DMS53 (cell line): Measurements from ENCODE around the gene PDE10A.

Source experiments
- DNase-seq: peaks from one replicate; lab custom pipeline; 2025; lab: John Stamatoyannopoulos, UW

Gene PDE10A

DNA sequence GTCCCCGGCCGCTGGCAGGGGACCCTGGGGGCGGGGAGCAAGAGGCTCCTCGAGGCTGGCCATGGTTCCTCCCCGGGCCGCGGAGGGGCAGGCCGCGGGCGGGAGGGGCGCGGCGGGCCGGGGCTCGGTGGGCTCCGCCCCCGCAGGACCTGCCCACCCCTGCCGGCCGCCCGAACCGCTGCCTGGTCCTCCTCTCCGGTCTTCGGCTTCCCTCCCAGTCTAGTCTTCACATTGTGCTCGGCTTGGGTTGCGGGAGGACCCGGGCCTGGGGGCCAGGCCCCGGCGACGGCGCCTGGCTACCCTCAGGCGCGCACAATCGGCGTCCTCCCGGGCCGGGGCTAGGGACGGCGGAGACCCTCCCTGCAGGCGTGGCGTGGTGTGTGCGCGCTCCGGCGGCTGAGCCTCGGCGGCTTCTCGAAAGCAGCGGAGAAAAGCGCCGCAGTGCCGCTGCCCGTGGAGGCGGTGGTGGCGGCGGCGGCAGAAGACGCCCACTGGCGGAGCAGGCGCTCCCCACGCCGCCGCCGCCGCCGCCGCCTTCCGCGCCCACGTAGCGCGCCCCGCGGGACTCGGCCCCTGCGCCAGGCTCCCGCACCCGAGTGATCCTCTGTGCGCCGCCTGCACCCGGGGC is at the start of gene PDE10A:
TSS of gene PDE10A (minus strand) at position 493 of the 628 bp plus-strand sequence. CDS start at position 63, 430 bp downstream.
- DNase-seq, result peak; percentile 84

DNA sequence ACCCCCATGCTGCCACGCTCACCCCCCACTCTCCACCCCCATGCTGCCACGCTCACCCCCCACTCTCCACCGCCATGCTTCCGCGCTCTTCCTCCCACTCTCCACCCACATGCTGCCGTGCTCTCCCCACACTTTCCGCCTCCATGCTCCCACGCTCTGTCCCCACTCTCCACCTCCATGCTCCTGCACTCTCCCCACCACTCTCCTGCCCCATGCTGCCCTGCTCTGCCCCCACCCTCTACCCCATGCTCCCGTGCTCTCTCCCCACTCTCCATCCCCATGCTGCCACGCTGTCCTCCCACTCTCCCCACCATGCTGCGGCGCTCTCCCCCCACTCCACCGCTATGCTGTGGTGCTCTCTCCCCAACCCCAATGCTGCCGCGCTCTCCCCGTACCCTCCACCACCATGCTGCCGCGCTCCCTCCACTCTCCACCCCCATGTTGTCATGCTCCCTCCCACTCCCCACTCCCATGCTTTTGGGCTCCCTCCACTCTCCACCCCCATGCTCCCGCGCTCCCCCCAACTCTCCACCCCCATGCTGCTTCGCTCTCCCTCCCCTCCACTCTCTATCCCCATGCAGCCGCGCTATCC is 46.0 kb upstream of the PDE10A start:
- DNase-seq, result no peak

DNA sequence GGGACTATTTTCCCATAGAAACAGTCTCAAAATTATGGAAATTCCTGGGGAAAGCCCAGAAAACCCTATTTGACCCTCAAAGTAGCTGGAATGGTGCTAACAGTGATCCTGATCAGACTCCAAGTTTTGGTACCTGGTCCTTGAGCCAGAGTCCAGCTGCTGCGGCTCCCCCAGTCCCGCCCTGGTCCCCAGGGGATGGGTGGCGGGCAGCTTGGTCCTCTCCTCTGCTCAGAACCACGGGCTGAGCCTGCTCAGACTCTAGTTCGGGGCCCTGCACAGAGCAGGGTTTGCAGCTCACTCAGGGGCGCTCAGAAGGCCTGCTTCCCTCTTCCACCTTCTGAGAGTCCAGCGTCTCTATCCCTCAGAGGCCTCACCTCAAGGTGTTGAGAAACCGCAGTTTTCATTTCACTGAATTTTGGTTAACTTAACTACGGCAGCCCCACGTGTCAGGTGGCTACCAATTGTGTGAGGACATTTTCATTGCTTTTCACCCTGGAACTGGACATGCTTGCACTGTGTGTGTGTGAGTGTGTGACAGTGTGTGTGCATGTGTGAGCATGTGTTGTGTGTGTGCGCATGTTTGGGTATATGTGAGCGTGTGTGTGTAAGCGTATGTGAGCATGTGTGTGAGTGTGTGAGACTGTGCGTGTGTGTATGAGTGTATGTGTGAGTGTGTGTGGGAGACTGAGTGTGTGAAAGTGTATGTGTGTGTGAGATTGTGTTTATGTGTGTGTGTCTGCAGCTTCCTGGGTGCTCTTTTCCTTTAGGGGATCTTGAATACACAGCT is 44.2 kb upstream of the PDE10A start:
- DNase-seq, result no peak

DNA sequence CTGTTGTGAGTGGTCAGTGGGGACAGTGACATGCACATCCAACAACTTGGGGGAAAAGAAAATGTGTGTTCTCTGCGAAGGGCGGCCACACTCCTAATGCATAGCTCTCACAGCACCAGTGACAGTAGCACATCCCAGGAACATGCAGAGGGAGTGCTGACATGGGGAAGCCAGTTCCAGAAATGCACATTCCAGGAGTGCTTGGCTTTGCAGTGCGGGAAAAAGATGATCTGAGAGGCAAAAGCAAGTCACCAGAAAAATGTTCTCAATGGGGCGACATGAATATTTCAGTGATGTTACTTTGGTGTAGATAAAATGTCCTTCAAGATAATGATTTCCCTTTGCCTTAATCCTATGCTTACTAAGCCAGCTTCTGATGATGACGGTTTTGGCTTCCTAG is 42.9 kb upstream of the PDE10A start:
- DNase-seq, result no peak

DNA sequence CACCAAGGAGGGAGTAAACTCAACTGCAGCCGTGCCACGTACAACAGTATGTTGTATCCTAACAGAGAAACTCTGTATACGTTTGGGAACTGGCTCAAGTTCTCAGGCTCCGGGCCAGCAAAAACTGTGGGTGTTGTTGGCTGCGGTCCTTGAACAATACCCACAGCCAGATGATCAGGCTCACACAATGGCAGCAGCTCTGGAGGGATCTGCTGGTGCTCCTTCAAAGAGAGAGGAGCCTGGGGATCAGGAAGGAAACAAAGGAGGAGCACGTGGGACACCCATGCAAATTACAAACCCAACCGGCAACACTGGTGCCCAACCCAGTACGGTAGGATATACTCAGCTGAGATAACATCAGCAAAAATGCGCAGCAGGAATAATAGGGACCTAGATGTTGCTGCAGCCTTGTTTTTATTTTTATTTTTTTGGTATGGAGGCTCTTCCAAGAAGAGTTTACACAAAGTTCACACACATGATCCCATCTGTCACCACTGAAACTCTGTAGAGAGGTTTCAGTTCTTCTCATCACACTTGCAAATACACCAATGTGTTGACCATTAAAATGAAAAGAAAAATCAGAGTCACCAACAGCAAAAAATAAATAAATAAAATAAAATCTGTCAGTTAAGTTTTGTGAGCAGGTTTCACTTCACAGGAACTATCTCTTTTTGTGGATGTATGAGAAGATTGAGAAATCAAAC is 41.2 kb upstream of the PDE10A start:
- no peak for DNase-seq

DNA sequence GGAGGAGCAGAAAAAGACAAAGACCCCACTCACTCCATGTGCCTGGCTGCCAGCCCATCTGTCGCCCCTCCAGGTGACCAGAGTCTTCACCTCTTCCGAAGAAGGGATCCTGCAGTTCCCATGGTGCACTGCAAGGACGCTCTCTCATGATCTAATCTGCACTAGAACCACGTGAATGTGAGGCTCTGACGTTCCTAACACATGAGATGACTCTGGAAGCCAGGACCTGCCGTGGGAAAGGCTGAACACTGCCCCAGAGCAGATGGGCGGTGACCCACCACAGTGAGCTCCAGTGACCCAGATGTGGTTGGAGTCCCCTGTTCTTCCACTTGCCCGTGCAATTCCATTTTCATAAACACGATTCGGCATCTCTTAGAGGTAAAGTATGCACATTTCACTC is 39.6 kb upstream of the PDE10A start:
- DNase-seq, result no peak

DNA sequence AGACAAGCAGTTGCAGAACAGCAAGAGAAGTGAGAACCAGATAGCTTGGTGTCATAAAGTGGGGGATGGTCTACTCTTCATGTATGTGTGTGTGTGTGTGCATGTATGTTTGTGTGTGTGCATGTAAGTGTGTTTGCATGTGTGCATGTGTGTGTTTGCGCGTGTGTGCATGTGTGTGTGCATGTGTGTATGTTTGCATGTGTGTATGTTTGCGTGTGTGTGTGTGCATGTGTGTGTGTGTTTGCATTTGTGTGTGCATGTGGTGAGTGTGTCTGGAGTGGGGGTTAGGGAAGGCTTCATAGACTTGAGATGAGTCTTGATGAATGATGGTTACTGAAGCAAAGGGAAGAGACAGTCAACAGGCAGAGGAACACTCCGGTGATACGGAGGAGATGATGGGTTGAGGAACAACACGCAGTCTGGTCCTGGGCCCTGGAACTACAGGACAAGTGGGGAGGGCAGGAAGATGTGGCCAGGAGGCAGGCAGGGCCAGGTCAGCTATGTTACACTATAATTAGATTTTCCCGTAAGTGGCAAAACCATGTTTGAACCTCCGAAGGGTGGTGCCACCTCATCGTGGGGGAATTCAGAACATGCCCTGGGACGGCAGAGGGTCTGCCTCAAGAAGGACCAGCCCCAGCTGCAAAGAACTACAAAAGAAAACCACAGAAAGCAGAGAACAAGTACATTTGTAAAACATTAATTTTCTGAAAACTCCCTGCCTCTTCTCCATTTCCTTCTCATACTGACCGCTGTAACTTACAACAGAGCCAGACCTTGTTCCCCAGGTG is 38.7 kb upstream of the PDE10A start:
- DNase-seq, result no peak

DNA sequence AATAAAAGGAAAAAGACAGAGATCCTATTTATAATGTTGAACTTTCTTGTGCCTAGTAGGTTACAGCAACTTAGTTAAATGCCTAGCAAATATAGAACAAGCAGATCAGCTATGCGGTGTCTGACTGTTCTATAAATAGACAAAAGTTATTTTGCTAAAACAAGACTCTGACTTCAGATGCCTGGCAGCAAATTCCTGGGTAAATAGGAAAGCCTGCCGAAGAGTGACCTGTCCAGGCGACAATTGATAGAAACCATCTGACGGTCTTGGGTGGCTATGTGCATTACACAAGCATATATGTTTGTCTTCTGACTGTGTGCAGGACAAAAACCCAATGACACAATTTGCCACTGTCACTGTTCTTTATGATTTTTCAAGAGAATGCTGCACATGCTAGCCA is 38.0 kb upstream of the PDE10A start:
- no peak for DNase-seq

DNA sequence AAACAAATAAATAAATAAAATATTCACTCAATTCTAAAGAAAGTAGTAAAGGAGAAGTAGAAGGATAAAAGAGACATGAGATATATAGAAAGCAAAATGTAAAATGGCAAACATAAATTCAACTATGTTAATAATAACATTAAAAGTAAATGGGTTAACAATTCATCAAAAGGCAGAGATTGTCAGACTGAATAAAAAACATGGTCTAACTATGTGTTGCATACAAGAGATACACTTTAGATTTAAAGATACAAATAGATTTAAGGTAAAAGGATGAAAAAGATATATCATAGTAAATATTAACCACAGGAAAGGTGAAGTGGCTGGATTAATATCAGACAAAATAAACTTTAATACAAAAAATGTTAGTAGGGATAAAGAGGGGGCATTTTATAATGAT is 35.8 kb upstream of the PDE10A start:
- DNase-seq, result no peak

DNA sequence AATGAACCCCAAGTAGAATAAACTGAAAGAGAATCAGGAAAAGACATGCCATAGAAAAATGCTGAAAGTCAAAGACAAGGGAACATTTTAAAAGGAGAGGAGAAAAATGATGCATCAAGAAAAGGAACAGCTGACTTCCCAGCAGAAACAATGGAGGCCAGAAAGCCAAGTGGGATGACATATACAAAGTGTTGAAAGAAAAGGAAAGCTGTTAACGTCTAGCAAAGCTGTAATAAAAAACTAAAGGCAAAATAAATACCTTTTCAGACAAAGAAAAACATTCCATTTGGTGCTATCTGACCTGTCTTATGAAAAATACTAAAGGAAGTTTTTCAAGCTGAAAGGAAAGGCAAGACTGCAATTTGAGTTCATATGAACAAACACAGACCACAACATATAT is 34.1 kb upstream of the PDE10A start:
- no peak for DNase-seq

DNA sequence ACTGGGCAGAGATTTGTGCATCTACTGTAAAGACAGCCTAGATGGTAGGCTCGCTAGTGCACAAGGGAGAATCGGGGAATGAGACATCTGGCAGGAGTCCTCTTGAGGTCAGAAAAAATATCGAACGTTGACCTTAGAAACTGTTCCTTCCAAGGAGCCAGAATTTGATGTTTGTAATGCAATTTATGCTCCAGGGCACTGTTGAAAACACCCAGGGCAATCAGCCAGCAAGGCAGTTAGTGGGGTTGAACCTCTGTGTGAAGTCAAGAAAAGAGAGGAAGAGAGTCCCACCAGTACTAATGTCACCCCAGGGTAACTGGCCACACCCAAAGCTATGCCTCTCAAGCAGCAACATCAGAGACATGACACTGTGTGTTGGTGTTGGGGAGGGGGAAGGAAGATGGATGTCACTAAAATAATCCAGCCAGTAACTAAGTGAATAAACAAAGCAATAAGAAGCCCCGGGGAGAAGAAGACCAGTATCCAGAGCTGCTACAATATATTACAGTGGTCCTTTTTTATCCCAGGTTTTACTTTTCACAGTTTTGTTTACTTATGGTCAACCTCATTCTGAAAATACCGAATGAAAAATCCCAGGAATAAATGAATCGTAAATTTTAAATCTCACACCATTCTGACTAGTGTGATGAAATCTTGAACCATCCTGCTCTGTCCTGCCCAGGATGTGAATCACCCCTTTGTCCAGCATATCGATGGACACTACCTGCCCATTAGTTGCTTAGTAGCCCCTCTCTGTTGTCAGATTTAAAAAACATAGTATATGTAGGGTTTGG is 32.9 kb upstream of the PDE10A start:
- DNase-seq, result no peak

DNA sequence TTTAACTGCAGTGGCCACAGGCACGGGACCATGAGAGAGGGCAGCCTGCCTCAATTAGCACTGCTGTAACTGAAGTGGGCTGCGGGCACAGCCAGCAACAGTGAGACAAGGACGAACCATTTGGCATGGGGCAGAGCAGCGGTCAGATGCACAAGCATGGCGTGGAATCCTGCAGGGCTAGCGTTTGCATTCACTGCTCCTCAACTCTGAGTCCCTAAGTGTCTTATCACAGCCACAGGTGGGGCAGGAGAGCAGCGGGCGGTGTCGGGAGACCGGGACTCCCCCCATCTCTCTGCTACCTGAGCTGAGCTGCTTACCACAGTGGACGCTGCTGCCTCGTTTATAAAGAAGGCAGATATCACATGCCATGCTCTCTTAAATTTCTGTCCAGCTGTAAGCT is 31.3 kb upstream of the PDE10A start:
- DNase-seq, result no peak

DNA sequence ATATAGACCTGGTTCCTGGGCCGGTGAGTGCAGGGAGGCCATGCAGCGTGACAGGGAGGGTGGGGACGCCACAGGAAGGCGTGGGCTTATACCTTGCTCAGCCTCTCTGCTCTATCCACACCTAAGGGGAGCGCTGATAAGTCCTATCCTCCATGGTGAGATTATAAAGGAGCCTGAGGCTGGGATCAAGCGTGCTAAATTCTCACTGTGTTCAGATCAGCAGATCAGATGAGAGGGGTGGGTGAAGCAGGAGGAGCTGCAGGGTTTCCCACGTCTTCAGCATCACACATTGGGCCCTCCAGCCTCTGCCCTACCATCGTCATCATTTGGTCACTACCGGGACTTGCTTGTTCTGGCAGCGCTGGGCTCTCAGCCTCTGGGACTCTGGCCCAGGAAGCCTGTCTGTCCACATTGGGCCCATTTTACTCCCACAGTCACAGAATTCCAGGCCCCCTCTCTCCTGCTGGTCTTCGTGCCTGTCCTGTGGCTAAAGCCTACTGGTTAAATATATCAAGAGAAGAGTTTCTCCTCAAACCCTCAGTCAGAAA is 29.1 kb upstream of the PDE10A start:
- DNase-seq, result no peak

DNA sequence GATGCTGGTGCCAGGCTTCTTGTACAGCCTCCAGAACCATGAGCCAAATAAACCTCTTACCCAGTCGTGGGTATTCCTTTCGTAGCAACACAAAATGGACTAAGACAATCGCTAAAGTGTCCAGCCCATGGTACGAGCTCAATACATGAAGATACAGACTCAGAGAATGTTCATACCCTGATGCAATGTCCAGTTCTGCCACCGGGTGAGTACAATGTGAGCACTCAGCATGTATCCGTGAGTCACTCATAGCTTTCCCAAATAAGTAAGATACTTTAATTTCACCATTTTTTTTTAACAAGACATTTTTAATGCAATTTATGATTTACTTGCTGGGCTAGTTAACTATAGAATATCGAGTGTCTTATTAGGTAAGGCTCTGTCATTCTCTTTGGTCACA is 26.7 kb upstream of the PDE10A start:
- DNase-seq, result peak; percentile 7

DNA sequence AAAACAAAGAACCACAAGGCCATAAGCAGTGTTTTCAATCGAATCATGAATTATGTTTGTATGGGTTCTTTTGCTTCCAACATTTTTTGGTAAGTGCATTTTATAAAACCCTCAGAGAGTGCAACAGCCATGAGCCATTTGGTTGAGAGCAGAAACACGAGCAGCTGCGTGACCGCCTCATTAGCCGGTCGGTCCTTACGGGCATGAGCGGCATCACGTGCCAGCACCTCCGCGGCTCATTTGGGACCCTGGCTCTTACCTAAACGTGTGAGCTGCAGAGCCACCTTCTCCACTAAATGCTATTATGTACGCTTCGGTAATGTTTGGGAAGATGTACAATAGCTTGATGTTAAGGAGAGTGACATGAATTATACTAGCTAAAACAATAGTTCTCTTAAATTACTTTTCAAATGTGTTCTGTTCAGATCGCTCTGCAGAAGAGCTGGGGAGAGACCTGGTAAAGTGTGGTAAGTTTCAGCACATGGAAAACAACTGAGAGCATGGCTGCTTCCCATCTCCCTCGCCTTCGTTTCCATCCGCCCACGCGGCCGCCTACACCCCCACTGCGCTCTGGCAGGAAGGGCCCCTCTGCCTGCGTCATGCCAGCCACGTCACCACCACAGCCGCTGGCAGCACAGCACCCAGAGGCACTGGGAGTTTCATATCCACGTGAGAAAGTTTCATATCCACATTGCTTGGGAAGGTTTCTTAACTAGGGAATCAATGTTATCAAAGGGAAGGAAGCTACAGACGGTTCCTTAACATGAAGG is 23.7 kb upstream of the PDE10A start:
- DNase-seq, result no peak

DNA sequence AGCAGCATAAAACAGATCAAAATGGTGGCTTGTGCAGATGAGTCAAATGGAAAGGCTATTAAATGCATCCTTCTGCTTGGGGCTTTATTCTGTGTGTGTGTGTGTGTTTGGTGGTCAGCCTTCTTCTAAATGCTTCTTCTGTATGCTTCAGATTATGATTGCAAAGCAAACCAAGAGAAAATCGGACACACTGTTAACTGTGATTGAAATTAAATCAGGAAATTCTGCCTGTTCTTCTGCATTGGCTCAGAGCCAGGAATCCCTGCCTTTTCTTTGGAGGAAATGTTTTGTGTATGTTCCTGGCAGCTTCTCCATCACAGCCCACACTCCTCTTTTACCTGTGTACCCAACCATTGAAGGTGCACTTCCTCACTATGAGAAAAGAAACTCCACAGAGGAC is 22.3 kb upstream of the PDE10A start:
- peak; percentile 8 for DNase-seq

DNA sequence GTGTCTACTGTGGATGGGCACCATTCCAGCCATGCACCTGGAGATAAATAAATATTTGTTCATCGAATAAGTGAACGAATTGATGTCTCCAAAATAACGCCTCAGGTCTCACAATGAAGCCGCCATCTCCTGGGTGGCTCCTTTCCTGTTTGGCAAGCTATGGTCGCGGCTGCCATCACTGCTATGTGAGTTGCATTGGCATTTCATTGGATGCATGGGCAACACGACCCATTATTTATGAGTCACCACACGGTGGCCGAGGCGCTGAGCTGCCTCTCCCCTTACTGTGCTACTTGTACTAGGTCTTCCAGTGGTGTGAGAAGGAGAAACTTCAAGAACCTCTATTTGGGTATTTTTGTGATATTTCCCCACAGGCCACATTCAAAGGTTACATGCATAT is 21.3 kb upstream of the PDE10A start:
- peak; percentile 80 for DNase-seq

DNA sequence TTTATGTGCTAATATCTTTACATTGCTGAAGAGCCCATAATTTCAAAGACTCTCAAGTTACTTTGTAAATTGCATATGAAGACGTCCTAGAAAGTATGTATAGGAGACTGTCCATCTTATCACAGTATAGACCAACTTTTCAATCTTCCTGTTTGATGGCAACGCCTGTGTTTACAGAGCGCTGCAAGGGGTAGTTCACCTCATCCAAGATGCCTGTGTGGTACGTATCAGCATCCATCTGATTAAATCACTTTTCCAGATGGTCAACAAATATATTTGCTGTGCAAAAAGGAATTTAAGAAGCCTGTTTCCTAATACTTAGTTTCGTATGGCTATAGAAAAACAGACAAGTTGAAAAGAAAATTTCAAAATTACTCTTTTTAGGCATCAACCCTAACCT is 17.9 kb upstream of the PDE10A start:
- DNase-seq, result no peak

DNA sequence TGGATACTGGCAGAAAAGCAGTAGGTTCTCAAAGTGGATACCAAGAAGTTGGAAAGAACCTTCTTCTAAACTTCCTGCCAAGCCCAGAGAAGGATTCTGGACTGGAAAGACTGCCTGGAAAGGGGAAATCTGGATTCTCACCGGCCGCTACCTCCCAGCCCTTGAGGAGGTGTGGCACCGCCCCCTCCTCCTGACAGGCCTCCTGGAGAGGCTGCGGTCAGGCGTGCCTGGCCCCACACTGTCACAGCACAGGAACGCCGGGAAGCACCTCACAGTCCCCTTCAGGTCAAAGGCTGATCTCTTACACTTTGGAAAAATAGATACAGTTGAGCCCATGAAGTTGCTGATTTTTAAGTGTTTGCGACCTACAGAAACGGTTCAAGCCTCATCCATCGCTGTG is 16.3 kb upstream of the PDE10A start:
- no peak for DNase-seq

DNA sequence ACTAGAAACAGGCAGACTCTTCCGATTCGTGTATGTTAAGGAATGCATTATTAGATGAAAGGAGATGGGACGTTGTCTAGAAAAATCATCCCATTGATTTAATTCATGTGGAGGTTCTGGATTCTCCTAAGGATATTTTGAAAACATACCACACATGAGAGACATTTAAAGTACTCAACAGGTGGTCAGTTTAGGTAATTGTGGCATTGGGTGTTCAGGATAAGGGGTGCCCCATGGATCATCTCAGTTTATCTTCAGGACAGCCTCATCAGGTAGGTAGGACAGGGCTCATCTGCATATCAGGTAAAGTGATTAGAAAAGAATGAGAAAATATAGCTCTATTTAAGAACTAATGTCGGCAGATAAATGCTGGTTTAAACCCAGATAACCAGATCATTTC is 15.9 kb upstream of the PDE10A start:
- DNase-seq, result no peak
